Testis (tissue), 2 donors: Measurements from ENCODE around the gene ARHGEF11.

Experiments
- CTCF ChIP-seq, 3 experiments: fragments of 450-650 bp in 2 of 3; fragments of 200-600 bp in 1 of 3; sonication (generic) in 1 of 3; IDR thresholded peaks; one replicate each; pipeline ENCODE4 v1.5.1; 2016 to 2019; ENCODE audit warnings: antibody characterized with exemption in 3 of 3, mild to moderate bottlenecking in 2 of 3, moderate library complexity in 1 of 3
- POLR2A ChIP-seq: fragments of 450-650 bp; IDR thresholded peaks from one replicate; pipeline ENCODE4 v1.6.1; 2017; ENCODE audit warnings: antibody characterized with exemption, mild to moderate bottlenecking, moderate library complexity

DNA sequence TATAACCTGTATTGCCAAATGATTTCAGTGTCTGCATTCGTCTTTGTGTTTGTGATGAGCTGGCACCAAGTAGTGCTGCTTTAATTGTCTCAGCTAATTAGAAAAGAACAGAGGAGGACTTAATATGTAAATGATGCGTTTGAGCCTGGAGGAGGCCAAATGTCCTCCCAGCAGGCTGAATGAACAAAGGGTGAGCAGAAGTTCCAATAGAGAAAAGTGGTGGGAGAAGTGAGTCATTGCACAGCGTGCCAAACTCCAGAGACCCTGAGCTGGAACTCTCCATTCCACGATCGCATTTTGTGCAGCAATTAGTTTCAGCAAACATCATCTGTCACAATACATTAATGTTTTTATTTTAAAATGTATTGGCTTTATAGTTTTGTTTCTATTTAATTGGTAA is 36.2 kb upstream of the ARHGEF11 start:
- no peak for TF ChIP-seq CTCF (IDR thresholded peaks at IDR 0.05)
- TF ChIP-seq POLR2A = no peak
